Endothelial cell (in vitro differentiated cells): ENCODE data around the gene CNTN6. TPM values are rescaled to one million over a fixed set of nuclear protein-coding genes. Genes with fewer than 3 reads are reported as not detected.

ENCODE experiments used
- DNase-seq: peaks from one replicate; pipeline ENCODE4 v3.0.0; 2021; ENCODE audit warnings: low spot score
- H3K27ac Mint-ChIP-seq: one replicate; pipeline ENCODE4 v1.8.0; 2021; ENCODE audit warnings: mixed read lengths, inconsistent platforms; ENCODE audit not compliant: unreplicated experiment
- H3K27me3 Mint-ChIP-seq: one replicate; pipeline ENCODE4 v1.8.0; 2021; ENCODE audit warnings: mild to moderate bottlenecking, moderate library complexity, mixed read lengths, inconsistent platforms; ENCODE audit not compliant: unreplicated experiment
- H3K36me3 Mint-ChIP-seq: one replicate; pipeline ENCODE4 v1.8.0; 2021; ENCODE audit warnings: mild to moderate bottlenecking, low read depth, mixed read lengths, inconsistent platforms; ENCODE audit not compliant: unreplicated experiment
- H3K4me1 Mint-ChIP-seq: one replicate; pipeline ENCODE4 v1.8.0; 2021; ENCODE audit warnings: mild to moderate bottlenecking, mixed read lengths, inconsistent platforms; ENCODE audit not compliant: unreplicated experiment
- H3K4me3 Mint-ChIP-seq: one replicate; pipeline ENCODE4 v1.8.0; 2021; ENCODE audit warnings: mild to moderate bottlenecking, mixed read lengths, inconsistent platforms; ENCODE audit not compliant: unreplicated experiment
- H3K9me3 Mint-ChIP-seq: one replicate; pipeline ENCODE4 v1.8.0; 2021; ENCODE audit warnings: mixed read lengths, inconsistent platforms; ENCODE audit not compliant: unreplicated experiment
- total RNA-seq: library from RNA; stranded (reverse); fragmentation: NEBNext Ultra II Directional; extraction: Animal tissue kit (Norgen Biotek cat#: 25700); gene quantifications from one replicate; pipeline ENCODE4 v1.2.1, GENCODE V29; 2021; ENCODE audit not compliant: unreplicated experiment
- TF ChIP-seq, protein P1 (sequence below): fragments of 200-600 bp; sonication (generic); IDR thresholded peaks from one replicate; pipeline ENCODE4 v1.5.0; 2021; ENCODE audit warnings: antibody characterized with exemption; ENCODE audit not compliant: unreplicated experiment

The CNTN6 gene
- total RNA-seq, 1 donor from 2014 or later: not detected

DNA sequence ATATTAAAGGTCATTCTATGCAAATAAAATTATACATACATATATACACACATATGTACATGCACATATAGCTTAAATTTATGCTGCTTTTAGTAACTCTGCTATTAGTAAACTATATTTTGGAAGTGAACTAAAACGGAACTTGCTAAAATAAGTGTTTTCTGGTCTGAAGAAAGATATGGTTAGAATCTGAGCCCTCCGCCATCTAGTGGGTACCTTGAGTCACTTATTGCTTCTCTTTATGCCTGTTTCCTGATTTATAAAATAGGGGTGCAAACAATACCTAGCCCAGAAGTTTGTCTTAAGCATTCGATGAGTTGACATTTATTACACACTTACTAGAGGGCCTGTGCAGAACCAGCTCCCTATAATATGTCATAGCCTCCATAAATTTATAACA, 255.7 kb downstream of the CNTN6 start:
- no peaks in the 10 kb centered on the region for H3K36me3 Mint-ChIP-seq
- no peak for DNase-seq
- TF ChIP-seq, protein P1, sequence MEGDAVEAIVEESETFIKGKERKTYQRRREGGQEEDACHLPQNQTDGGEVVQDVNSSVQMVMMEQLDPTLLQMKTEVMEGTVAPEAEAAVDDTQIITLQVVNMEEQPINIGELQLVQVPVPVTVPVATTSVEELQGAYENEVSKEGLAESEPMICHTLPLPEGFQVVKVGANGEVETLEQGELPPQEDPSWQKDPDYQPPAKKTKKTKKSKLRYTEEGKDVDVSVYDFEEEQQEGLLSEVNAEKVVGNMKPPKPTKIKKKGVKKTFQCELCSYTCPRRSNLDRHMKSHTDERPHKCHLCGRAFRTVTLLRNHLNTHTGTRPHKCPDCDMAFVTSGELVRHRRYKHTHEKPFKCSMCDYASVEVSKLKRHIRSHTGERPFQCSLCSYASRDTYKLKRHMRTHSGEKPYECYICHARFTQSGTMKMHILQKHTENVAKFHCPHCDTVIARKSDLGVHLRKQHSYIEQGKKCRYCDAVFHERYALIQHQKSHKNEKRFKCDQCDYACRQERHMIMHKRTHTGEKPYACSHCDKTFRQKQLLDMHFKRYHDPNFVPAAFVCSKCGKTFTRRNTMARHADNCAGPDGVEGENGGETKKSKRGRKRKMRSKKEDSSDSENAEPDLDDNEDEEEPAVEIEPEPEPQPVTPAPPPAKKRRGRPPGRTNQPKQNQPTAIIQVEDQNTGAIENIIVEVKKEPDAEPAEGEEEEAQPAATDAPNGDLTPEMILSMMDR: no peak
- H3K27ac Mint-ChIP-seq: no peak overlapping the region
- no peak overlapping the region for H3K4me3 Mint-ChIP-seq
- H3K9me3 Mint-ChIP-seq: peaks cover 9% of the 10 kb centered on the region
- H3K27me3 Mint-ChIP-seq: no peaks in the 10 kb centered on the region
- no peaks in the 10 kb centered on the region for H3K4me1 Mint-ChIP-seq

DNA sequence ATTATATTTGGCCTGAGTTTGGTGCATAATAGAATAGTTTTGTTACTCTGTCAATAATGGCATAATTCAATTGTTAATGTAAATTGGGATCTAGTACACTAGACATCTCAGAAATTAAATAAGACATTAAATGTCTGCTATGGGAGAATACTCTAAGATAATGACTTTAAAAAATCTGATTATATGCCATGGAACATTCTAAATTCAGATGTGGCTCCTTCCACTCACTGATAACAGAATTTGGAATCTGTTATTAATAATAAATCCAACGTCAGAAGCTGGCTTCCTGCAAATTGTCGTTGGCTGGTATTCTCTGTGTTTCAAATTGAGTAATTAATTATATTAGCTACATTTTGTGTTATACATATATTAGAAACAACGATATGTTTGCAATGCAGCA, 258.1 kb downstream of the CNTN6 start:
- TF ChIP-seq, protein P1: no peak
- Mint-ChIP-seq H3K27me3 (no peaks in the 10 kb centered on the region), H3K36me3 (no peaks in the 10 kb centered on the region), H3K4me1 (no peaks in the 10 kb centered on the region), H3K9me3 (peaks cover 4% of the 10 kb centered on the region), H3K27ac (no peak overlapping the region), H3K4me3 (no peak overlapping the region)
- no peak for DNase-seq

DNA sequence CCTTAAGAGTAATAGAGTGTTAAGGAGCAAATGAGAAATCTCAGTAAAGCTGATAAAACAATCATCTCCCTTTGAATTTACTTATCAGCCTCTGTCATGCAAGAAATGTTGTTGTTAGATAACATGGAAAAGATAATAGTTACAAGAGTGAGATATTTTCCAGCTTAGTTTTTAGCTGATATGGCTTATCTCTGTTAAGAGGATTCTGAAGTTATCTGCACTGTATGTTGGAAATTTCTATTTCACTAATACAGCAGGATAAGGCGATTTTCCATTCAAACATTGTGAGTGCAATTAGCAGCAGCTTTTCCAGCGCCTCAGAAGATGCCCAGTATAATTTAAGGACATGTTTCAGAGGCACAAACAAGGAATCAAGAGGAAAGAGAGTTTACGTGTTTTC, 262.9 kb downstream of the CNTN6 start:
- no peak for DNase-seq
- Mint-ChIP-seq H3K4me1 (no peaks in the 10 kb centered on the region), H3K4me3 (no peak overlapping the region), H3K36me3 (no peaks in the 10 kb centered on the region), H3K27ac (no peak overlapping the region), H3K9me3 (peaks cover 3% of the 10 kb centered on the region), H3K27me3 (no peaks in the 10 kb centered on the region)
- TF ChIP-seq, protein P1: no peak

DNA sequence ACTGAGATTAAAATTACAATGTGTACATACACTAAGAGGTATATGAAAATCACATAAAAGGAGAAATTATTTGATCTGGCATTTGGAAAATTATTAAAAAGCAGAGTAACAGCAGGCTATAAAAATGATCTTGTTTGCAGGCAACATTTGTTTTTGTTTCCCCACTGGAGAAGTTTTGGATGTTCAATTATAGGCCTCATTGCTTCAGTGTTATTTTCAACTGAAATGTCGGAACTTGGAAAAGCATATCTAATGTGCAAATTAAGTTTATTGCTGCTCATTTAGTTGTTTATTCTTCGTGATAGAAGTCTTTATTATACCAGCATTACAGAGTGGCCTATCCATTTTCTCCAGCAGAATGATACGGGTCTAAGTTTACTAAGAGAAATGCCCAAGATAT, 263.3 kb downstream of the CNTN6 start:
- H3K4me3 Mint-ChIP-seq: no peak overlapping the region
- H3K9me3 Mint-ChIP-seq: peaks cover 7% of the 10 kb centered on the region
- no peaks in the 10 kb centered on the region for H3K4me1 Mint-ChIP-seq
- DNase-seq: no peak
- no peaks in the 10 kb centered on the region for H3K36me3 Mint-ChIP-seq
- H3K27me3 Mint-ChIP-seq: no peaks in the 10 kb centered on the region
- H3K27ac Mint-ChIP-seq: no peak overlapping the region
- TF ChIP-seq, protein P1: no peak

DNA sequence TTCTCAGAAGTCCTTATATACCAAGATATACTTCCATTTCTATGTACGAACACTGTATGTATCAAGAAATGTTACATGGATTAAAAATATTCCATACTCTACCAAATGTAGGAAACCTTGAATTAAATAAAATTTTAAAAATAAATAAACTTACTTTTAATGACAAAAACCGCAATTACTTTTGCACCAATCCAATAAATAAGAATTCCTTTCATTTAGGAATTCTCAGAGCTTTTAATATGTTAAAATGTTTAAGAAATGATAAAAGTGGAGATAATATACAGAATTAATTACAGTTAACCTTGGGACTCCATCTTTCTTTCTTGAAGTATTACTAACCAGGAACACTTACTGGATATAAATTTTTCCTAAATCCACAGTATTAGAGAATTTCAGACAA, 272.7 kb downstream of the CNTN6 start:
- H3K4me3 Mint-ChIP-seq: no peak overlapping the region
- no peak for DNase-seq
- H3K9me3 Mint-ChIP-seq: peaks cover 19% of the 10 kb centered on the region
- TF ChIP-seq, protein P1: no peak
- no peak overlapping the region for H3K27ac Mint-ChIP-seq
- H3K36me3 Mint-ChIP-seq: peaks cover 3% of the 10 kb centered on the region
- no peaks in the 10 kb centered on the region for H3K27me3 Mint-ChIP-seq
- H3K4me1 Mint-ChIP-seq: no peaks in the 10 kb centered on the region
